HCT116 (cell line): ENCODE data around the gene TMEM109. TPM values are rescaled to one million over a fixed set of nuclear protein-coding genes. Genes with fewer than 3 reads are reported as not detected.

Experiments
- ATAC-seq: fragments of 200-7000 bp; cut with Tn5 transposase; 2 replicates; pipeline ENCODE4 v1.9.1; 2020; ENCODE audit warnings: mild to moderate bottlenecking, moderate library complexity
- BruUV-seq: library from RNA; stranded (reverse); fragments of 400-500 nt; replicated peaks from 2 replicates; lab custom pipeline; 2021; lab: Mats Ljungman, UMichigan
- CTCF ChIA-PET: fragments of 300-600 bp; sonication (Branson Sonifier 250); formaldehyde crosslinking; loops from one replicate; lab custom pipeline; 2021; ENCODE audit warnings: antibody characterized with exemption; lab: Charles Lee
- POLR2A ChIA-PET: fragments of 300-600, 350-600 bp; sonication (Branson Sonifier 250); formaldehyde crosslinking; loops from one replicate; lab custom pipeline; 2021; ENCODE audit warnings: antibody characterized with exemption; lab: Charles Lee
- RAD21 ChIA-PET, 2 experiments: fragments of 300-600 bp; sonication (Branson Sonifier 250); formaldehyde crosslinking; loops; one replicate each; lab custom pipeline; 2023; ENCODE audit warnings: low total read pairs in 2 of 2; ENCODE audit not compliant: uncharacterized antibody in 2 of 2, unreplicated experiment in 2 of 2, low non-redundant PET in 1 of 2; lab: Charles Lee
- DNase-seq: peaks from one replicate; pipeline ENCODE4 v3.0.0-alpha.2; 2010; ENCODE audit warnings: low read depth, low spot score
- H2AFZ ChIP-seq: fragments of 200-600 bp; shearing (Covaris generic), sonication (generic); 2 replicates; pipeline ENCODE4 v1.6.1; 2017; ENCODE audit warnings: low read depth, mixed run types, mixed read lengths, antibody characterized with exemption, low read length; ENCODE audit not compliant: poor library complexity, severe bottlenecking
- H3K27ac ChIP-seq: 2 replicates; pipeline ENCODE4 v1.5.1; 2012; ENCODE audit warnings: low read depth, low read length
- H3K27me3 ChIP-seq: fragments of 200-600 bp; sonication (generic); 2 replicates; pipeline ENCODE4 v1.6.1; 2016; ENCODE audit warnings: mixed run types, low read length, mixed read lengths; ENCODE audit not compliant: insufficient read depth
- H3K36me3 ChIP-seq, 2 experiments: fragments of 200-500 bp in 1 of 2; fragments of 200-600 bp in 1 of 2; sonication (Bioruptor generic) in 1 of 2; sonication (generic) in 1 of 2; 2 replicates each; pipeline versions ENCODE4 v1.5.1 to v1.6.1; 2014 to 2016; ENCODE audit warnings: low read length in 2 of 2, inconsistent platforms in 1 of 2, mixed read lengths in 1 of 2, mixed run types in 1 of 2; ENCODE audit not compliant: insufficient read depth in 2 of 2, control insufficient read depth in 1 of 2
- H3K4me1 ChIP-seq, 2 experiments: fragments of 200-600 bp in 1 of 2; sonication (generic) in 1 of 2; 2 replicates each; pipeline versions ENCODE4 v1.5.1 to v1.6.1; 2012 to 2017; ENCODE audit warnings: low read length in 2 of 2, inconsistent platforms in 1 of 2, mild to moderate bottlenecking in 1 of 2, mixed read lengths in 1 of 2, mixed run types in 1 of 2, moderate library complexity in 1 of 2; ENCODE audit not compliant: insufficient read depth in 2 of 2, control insufficient read depth in 1 of 2
- H3K4me2 ChIP-seq: fragments of 200-600 bp; sonication (generic); 2 replicates; pipeline ENCODE4 v1.6.1; 2017; ENCODE audit warnings: mixed run types, low read length, mixed read lengths
- H3K4me3 ChIP-seq, 2 experiments: fragments of 200-600 bp in 1 of 2; sonication (generic) in 1 of 2; replicated peaks in 1 of 2; 2 replicates each; pipeline ENCODE4 v1.5.1; 2011 to 2016; ENCODE audit warnings: low read length in 2 of 2, control low read depth in 1 of 2, low read depth in 1 of 2, mild to moderate bottlenecking in 1 of 2, mixed read lengths in 1 of 2, mixed run types in 1 of 2
- H3K79me2 ChIP-seq: fragments of 200-600 bp; sonication (generic); 2 replicates; pipeline ENCODE4 v1.6.1; 2017; ENCODE audit warnings: mild to moderate bottlenecking, mixed run types, low read length, moderate library complexity, mixed read lengths; ENCODE audit not compliant: insufficient read depth
- H3K9ac ChIP-seq: fragments of 200-600 bp; sonication (generic); 2 replicates; pipeline ENCODE4 v1.6.1; 2016; ENCODE audit warnings: low read length, mixed read lengths
- H3K9me2 ChIP-seq: fragments of 200-600 bp; sonication (generic), shearing (Covaris generic); 2 replicates; pipeline ENCODE4 v1.6.1; 2017; ENCODE audit warnings: mixed run types, mild to moderate bottlenecking, moderate library complexity; ENCODE audit not compliant: insufficient read depth
- H3K9me3 ChIP-seq, 2 experiments: fragments of 200-500 bp in 1 of 2; fragments of 200-600 bp in 1 of 2; sonication (Bioruptor generic) in 1 of 2; sonication (generic) in 1 of 2; 2 replicates each; pipeline ENCODE4 v1.6.1; 2014 to 2017; ENCODE audit warnings: low read length in 2 of 2, mixed read lengths in 2 of 2, inconsistent platforms in 1 of 2, low read depth in 1 of 2, mild to moderate bottlenecking in 1 of 2, mixed run types in 1 of 2, moderate library complexity in 1 of 2; ENCODE audit not compliant: control insufficient read depth in 1 of 2, insufficient read depth in 1 of 2
- H4K20me1 ChIP-seq: fragments of 200-600 bp; sonication (generic), shearing (Covaris generic); 2 replicates; pipeline ENCODE4 v1.6.1; 2017; ENCODE audit warnings: mixed run types, mild to moderate bottlenecking, moderate library complexity; ENCODE audit not compliant: insufficient read depth
- ATF3 ChIP-seq: IDR thresholded peaks from 2 replicates; pipeline ENCODE4 v1.6.1; 2012
- CTCF ChIP-seq, 3 experiments: fragments of 200-600 bp in 1 of 3; sonication (generic) in 1 of 3; IDR thresholded peaks in 2 of 3; conservative IDR thresholded peaks in 1 of 3; 2 replicates each; pipeline ENCODE4 v1.5.1; 2012 to 2017; ENCODE audit warnings: low read depth in 2 of 3, low read length in 2 of 3, antibody characterized with exemption in 1 of 3, borderline replicate concordance in 1 of 3, control low read depth in 1 of 3, mild to moderate bottlenecking in 1 of 3, mixed read lengths in 1 of 3, mixed run types in 1 of 3, moderate library complexity in 1 of 3; ENCODE audit not compliant: insufficient read depth in 1 of 3
- EZH2 ChIP-seq: fragments of 200-600 bp; sonication (generic); IDR thresholded peaks from 2 replicates; pipeline ENCODE4 v1.6.1; 2017; ENCODE audit warnings: antibody characterized with exemption, mixed run types
- FOSL1 ChIP-seq: IDR thresholded peaks from 2 replicates; pipeline ENCODE4 v1.6.1; 2012; ENCODE audit warnings: low read depth
- POLR2A ChIP-seq: IDR thresholded peaks from 2 replicates; pipeline ENCODE4 v1.7.0; 2011; ENCODE audit warnings: borderline replicate concordance; ENCODE audit not compliant: insufficient read depth, insufficient read length; ENCODE audit errors: extremely low read depth
- RAD21 ChIP-seq: IDR thresholded peaks from 2 replicates; pipeline ENCODE4 v1.6.1; 2012; ENCODE audit warnings: low read depth, mild to moderate bottlenecking
- SIN3A ChIP-seq: IDR thresholded peaks from 2 replicates; pipeline ENCODE4 v1.6.1; 2012; ENCODE audit warnings: low read depth
- SP1 ChIP-seq: IDR thresholded peaks from 2 replicates; pipeline ENCODE4 v1.6.1; 2012; ENCODE audit warnings: low read depth
- SRF ChIP-seq: IDR thresholded peaks from 2 replicates; pipeline ENCODE4 v1.6.1; 2012; ENCODE audit warnings: low read depth
- ZBTB33 ChIP-seq: IDR thresholded peaks from 2 replicates; pipeline ENCODE4 v1.6.1; 2011; ENCODE audit warnings: mild to moderate bottlenecking, low read length, moderate library complexity; ENCODE audit not compliant: insufficient replicate concordance; ENCODE audit errors: extremely low read depth
- ZNF274 ChIP-seq: fragments of 200-500 bp; sonication (Bioruptor generic); IDR thresholded peaks from 2 replicates; pipeline ENCODE4 v1.6.1; 2014; ENCODE audit warnings: mild to moderate bottlenecking, low read depth, low read length, inconsistent platforms
- intact Hi-C: fragments of 100-400 bp; cut with micrococcal nuclease; formaldehyde crosslinking; loops from 2 replicates; pipeline ENCODE4 v1.10.0; 2022
- total RNA-seq: library from RNA; stranded (reverse); gene quantifications from one replicate; pipeline ENCODE4 v1.2.1, GENCODE V29; 2021; ENCODE audit not compliant: unreplicated experiment

Gene TMEM109
- total RNA-seq, 1 experiment from 2014 or later = 44.4 TPM

- intact Hi-C loops = no loop called here
- H3K9ac ChIP-seq = no peak overlapping the region
- ChIA-PET POLR2A (no interaction called here), CTCF (no interaction called here), RAD21 (no interaction called here)
- no peaks in the 10 kb centered on the region for H3K9me3 ChIP-seq
- no peaks in the 10 kb centered on the region for H3K4me1 ChIP-seq
- H2AFZ ChIP-seq = no peak overlapping the region
- no peak overlapping the region for H3K4me2 ChIP-seq
- H3K79me2 ChIP-seq = no peaks in the 10 kb centered on the region
- H3K27ac ChIP-seq = no peak overlapping the region
- no TSS peak for BruUV-seq
- peaks cover 8 to 15% of the 10 kb centered on the region in 2 experiments; a peak in 3 of 4 replicates for H3K36me3 ChIP-seq
- no peaks in the 10 kb centered on the region for H3K9me2 ChIP-seq
- ATAC-seq (no peak), DNase-seq (no peak)
- no peak overlapping the region for H3K4me3 ChIP-seq
- no peaks in the 10 kb centered on the region for H3K27me3 ChIP-seq
- TF ChIP-seq SP1 (no peak), CTCF (IDR thresholded peaks at IDR 0.05 in 2 of 3, conservative IDR thresholded peaks at IDR 0.05 in 1 of 3; ENCODE audit: borderline replicate concordance in 1 of 3, insufficient read depth in 1 of 3, low read depth in 2 of 3, low read length in 2 of 3) (no peak), SIN3A (no peak), EZH2 (no peak), ZBTB33 (no peak), SRF (no peak), ZNF274 (no peak), POLR2A (no peak), RAD21 (no peak), ATF3 (no peak), FOSL1 (no peak)
- no peaks in the 10 kb centered on the region for H4K20me1 ChIP-seq
Measured at GRCh38 chr11:60933416-60934123, 19.6 kb downstream of the TMEM109 start.
